Esophagus squamous epithelium (tissue), 4 donors: ENCODE results near the gene EEF1AKMT3.

ENCODE experiments used
- CTCF ChIP-seq, 6 experiments: fragments of 450-650 bp in 4 of 6; fragments of 200-600 bp in 2 of 6; sonication (generic) in 2 of 6; IDR thresholded peaks; one replicate each; pipeline ENCODE4 v1.5.1; 2016 to 2019; ENCODE audit warnings: antibody characterized with exemption in 6 of 6, mild to moderate bottlenecking in 4 of 6, moderate library complexity in 4 of 6
- POLR2A ChIP-seq, 4 donors: fragments of 450-650 bp; IDR thresholded peaks; one replicate each; pipeline ENCODE4 v1.6.1; 2017; ENCODE audit warnings: antibody characterized with exemption in 4 of 4, mild to moderate bottlenecking in 4 of 4, moderate library complexity in 3 of 4

- TF ChIP-seq CTCF (IDR thresholded peaks at IDR 0.05) = no peak
- TF ChIP-seq POLR2A (IDR thresholded peaks at IDR 0.05) = no peak
Observed at GRCh38 chr12:57739914-57740538, 32.4 kb upstream of the EEF1AKMT3 start.
